A549 treated with Mapracorat at 1 μM for 4 hours (cell line): ENCODE measurements around the gene ITGAE. TPM values are rescaled to one million over a fixed set of nuclear protein-coding genes. Genes with fewer than 3 reads are reported as not detected.

Experiments used
- total RNA-seq: library from RNA; stranded (reverse); fragments of 200-300 nt; extraction: Qiagen RNA extraction; gene quantifications from 5 replicates; pipeline ENCODE4 v1.2.3, GENCODE V29; 2022

Gene ITGAE
- 93.9 to 98.5 TPM (median 95.1 TPM) in 5 replicates for total RNA-seq

GRCh38 chr17:3800362-3801271, at the start of gene ITGAE:
TSS of gene ITGAE (minus strand) at chr17:3801188. CDS start at chr17:3801144, 44 bp downstream.

DNA sequence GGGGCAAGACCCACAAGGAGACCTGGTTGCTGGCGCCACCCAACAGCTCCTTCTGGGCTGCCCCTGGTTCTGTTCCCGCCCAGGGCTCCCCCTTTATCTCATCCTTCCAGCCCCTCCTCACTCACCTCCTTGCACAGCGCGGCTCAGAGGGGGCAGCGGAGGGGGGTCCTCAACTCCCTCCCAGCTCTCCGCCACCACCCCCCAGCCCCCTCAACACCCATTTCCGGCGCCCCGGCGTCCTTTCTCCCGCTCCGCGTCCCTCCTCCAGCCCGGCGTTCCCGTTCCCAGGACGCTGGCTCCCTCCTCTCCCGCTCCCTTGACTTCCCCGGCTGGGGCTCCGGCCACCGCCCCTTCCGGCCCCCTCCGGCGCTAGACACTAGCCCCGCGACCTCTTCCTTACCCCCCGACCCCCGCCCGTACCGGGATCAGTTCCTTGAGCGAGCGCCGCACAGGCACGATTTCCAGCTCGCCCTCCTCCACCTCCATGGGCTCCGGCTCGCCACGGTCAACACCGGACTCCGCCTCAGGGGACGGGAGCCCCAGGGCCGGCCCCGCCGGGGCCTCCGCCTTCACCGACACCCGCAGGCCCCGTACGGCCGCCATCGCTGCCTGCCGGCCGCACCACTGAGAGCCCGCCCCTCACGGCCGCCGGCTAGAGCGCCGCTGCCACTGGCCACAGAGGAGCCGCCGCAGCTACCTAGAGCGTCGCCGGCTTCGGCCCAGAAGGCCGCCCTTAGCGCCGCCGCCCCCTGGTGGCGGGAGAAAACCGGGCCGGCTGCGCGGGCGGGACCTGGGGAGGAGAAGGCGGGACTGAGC, 44.8 kb upstream of the ITGAE start, which contains the start of gene NCBP3:
NCBP3 (minus strand) TSS at position 626 of the 816 bp plus-strand sequence; CDS start at position 603, 23 bp downstream.

GRCh38 chr17:3723556-3724377, 77.2 kb downstream of the ITGAE start, which contains the start of gene HASPIN:
TSS of gene HASPIN (plus strand) at chr17:3723903. CDS start at chr17:3723936, 33 bp downstream.

DNA sequence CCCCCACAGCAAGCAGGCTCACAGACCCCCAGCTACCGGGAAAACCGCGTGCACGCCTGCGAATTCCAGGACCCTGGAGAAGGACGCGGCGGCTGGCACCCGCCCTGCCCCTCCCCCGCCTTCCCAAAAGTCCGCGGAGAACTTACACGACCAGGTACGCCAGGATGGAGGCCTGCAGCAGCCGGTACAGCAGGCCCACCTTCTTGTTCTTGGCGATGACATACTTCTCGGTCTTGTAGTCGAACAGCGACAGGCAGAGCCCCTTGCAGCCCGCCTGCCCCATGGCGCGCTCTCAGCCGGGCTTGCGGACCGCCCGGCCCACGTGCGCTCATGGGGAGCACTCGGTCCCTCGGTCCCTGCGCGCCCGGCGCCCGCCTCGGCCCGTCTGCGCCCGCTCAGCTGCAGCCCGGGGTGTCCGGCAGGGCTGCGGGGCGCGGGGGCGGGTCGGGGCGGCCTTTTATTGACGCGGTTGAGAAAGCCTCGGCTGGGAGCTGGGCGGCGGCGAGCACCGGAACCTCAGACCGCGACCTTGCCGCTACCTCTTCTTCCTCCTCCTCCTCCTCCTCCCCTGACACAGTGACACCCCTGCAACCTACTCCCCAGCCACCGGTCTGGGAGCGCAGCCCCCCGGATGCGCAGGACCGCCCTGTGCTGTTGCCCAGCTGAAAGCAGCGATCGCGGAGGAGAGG, 105.1 kb downstream of the ITGAE start, which contains the start of gene P2RX5:
P2RX5 (minus strand) TSS at position 433 of the 689 bp plus-strand sequence; CDS start at position 283, 150 bp downstream.

DNA sequence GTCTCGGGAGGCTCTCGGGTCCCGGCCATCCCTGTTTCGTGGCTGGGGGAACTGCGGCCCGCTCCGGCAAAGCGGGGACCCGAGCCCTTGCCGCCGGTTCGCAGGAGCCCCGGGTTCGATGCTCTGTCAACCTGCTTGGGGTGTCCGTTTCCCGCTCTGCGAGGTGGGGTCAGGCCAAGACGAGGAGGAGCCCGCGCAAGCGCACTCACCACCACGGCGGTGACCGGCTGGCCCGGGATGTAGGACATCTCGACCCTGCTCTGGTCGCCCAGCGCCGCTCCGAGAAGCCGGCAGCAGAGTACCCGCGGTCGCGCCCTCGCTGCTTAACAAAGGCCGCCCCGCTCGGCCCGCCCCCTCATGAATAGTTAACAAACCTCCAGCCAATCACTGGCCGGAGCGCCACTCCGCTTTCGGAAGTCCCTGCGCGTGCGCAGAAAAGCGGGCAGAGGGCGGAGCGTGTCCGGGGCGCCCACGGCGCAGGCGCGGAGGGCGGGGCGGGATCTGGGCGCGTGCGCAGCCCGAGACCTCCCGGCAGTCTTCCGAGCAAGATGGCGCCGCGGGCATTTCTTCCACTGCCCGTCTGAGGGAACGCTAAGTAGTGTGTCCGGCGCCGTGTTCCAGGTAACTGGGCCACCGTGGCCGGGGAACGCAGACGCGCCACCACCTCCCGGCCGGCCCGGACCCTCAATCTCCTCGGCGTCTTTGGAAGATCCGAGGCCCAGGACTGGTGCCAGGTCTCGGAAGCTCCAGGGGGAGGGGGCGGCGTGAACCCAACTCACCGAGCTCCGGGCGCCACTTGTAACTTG, 132.5 kb downstream of the ITGAE start, which contains the start of the genes EMC6 and TAX1BP3:
EMC6 (plus strand) TSS at position 534 of the 806 bp plus-strand sequence. CDS start 335 bp downstream, outside the sequence.
TAX1BP3 (minus strand) TSS at position 300 of the 806 bp plus-strand sequence; CDS start at position 248, 52 bp downstream.

Other genes with a start within 250 kb of the ITGAE start
- 0.22 to 0.59 TPM (median 0.28 TPM) in 5 replicates for gene TRPV3, start 243.4 kb downstream of the ITGAE start, total RNA-seq
- gene TRPV1, start 191.8 kb downstream of the ITGAE start, total RNA-seq, result 3.5 to 5.3 TPM (median 4.3 TPM) in 5 replicates
- 12.2 to 17.4 TPM (median 16.1 TPM) in 5 replicates for gene SHPK, start 164.9 kb downstream of the ITGAE start, total RNA-seq
- 10.4 to 14.3 TPM (median 13.8 TPM) in 5 replicates for gene CTNS, start 164.4 kb downstream of the ITGAE start, total RNA-seq
- gene TAX1BP3, start 132.6 kb downstream of the ITGAE start, total RNA-seq, result 283 to 347 TPM (median 340 TPM) in 5 replicates
- gene EMC6, start 132.4 kb downstream of the ITGAE start, total RNA-seq, result 102 to 161 TPM (median 154 TPM) in 5 replicates
- 17.8 to 24.2 TPM (median 23.5 TPM) in 5 replicates for gene P2RX5, start 105.0 kb downstream of the ITGAE start, total RNA-seq
- gene HASPIN, start 77.3 kb downstream of the ITGAE start, total RNA-seq, result 11.9 to 13.9 TPM (median 12.3 TPM) in 5 replicates
- gene NCBP3, start 45.1 kb upstream of the ITGAE start, total RNA-seq, result 27.5 to 31.2 TPM (median 30.0 TPM) in 5 replicates
- 23.8 to 26.2 TPM (median 24.1 TPM) in 5 replicates for gene CAMKK1, start 91.9 kb upstream of the ITGAE start, total RNA-seq
- gene P2RX1, start 115.3 kb upstream of the ITGAE start, total RNA-seq, result not detected in 5 replicates
- 3.8 to 6.1 TPM (median 4.2 TPM) in 5 replicates for gene ATP2A3, start 163.2 kb upstream of the ITGAE start, total RNA-seq